ENCODE results near the gene RNF223. TPM values are rescaled to one million over a fixed set of nuclear protein-coding genes. Genes with fewer than 3 reads are reported as not detected.

The RNF223 gene
- 0.51 TPM in 1 of 2 replicates, not detected in the other for total RNA-seq

DNA sequence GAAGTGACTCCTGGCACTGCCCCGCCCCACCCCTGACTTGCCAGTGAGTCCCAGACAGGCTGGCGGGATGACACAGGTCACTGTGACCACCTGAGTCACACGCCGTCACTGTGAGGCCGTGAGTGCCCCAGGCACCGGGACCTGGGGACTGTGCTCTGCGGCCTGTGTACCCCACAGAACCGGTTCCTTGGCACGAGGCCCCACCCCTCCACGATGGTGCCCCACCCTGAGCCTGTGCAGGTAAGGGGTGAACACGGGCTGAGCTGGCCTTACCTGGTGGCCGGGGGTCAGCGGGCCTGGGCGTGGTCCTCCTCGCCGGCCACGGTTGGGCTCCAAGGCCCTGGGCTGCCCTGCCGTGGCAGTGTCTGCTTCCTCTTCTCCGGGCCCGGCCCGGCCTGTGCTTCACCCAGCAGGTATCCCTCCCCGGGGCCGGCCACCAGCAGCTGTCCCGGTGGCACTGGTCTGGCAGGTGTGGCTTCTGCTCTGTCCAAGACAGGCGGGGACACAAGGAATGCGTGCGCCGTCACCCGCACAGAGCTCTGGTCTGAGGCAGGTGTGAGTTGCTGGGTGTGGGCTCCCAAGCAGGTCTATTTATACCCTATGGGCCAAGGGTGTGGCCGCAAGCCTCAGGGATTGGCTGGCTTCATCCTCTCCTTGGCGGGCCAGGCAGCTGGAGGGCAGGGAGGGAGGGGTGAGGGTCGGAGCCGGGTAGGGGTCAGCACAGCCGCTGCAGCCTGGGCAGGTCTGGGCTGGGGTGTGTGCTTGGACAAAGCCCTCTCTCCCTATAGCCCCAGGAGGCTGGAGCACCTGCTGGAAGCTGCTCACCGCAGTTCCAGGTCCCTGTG lies at the start of gene RNF223:
Gene RNF223, minus strand, starts transcription at position 564 of the 845 bp plus-strand sequence. CDS start 1,740 bp downstream, outside the sequence.

DNA sequence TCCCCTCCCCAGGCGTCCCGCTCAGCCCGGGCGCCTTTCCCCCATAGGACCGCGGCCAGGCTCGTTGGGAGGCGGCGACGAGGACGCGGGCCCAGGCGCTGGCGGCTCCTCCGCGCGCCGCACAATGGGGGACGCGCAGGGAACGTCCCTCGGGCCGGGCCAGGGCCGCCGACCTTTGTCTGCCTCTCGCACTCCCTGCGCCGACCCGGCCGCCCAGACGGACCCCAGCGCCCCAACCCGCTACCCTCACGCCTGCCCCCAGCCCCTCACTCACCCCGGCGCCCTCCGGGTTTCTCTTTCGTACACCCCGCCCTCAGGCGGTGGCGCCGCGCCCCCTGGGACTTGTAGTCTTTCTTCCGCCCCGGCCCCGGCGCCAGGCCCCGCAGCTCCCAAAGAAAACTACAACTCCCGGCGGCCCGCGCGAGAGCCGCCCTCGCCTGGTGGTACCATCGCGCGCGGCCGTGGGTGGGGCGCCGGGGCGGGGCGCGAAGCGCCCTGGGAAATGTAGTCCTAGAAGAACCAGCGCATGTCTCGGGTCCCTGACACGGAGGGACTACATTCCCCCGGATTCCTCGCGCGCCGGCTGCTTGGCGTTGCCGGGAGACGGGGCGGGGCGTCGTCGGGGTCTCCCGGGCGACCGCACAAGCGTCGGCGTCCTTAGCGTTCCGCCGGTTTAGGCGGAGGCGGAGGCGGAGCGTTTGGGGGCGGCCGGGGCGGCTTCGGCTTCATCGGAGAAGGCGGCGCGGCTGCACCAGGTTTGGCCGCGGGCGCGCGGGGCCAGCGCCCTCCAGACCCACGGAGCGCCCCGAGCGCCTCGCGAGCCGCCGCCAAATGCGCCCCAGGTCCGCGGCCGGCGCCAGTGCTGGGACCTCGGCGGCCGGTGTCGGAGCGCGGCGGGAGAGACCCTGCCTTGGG lies 41.9 kb upstream of the RNF223 start, which contains the start of gene C1orf159:
Gene C1orf159, minus strand, starts transcription at position 304 of the 915 bp plus-strand sequence. CDS start 24,546 bp downstream, outside the sequence.

Other genes starting within 250 kb of the RNF223 start
- gene SAMD11, start 150.4 kb downstream of the RNF223 start, total RNA-seq: 3.4 and 58.4 TPM in 2 replicates
- 62.0 and 110 TPM in 2 replicates for gene NOC2L, start 115.0 kb downstream of the RNF223 start, total RNA-seq
- gene KLHL17, start 113.7 kb downstream of the RNF223 start, total RNA-seq: 12.5 and 14.7 TPM in 2 replicates
- 4.8 and 5.5 TPM in 2 replicates for gene PLEKHN1, start 107.8 kb downstream of the RNF223 start, total RNA-seq
- gene PERM1, start 92.2 kb downstream of the RNF223 start, total RNA-seq: not detected in 2 replicates
- 51.7 and 85.1 TPM in 2 replicates for gene HES4, start 74.2 kb downstream of the RNF223 start, total RNA-seq
- 48.7 and 68.0 TPM in 2 replicates for gene ISG15, start 60.8 kb downstream of the RNF223 start, total RNA-seq
- 391 and 723 TPM in 2 replicates for gene AGRN, start 54.2 kb downstream of the RNF223 start, total RNA-seq
- 15.5 and 25.9 TPM in 2 replicates for gene C1orf159, start 41.8 kb upstream of the RNF223 start, total RNA-seq
- gene TTLL10, start 99.6 kb upstream of the RNF223 start, total RNA-seq: not detected in 2 replicates
- 5.1 and 35.4 TPM in 2 replicates for gene TNFRSF18, start 132.3 kb upstream of the RNF223 start, total RNA-seq
- gene TNFRSF4, start 139.8 kb upstream of the RNF223 start, total RNA-seq: 1.8 and 3.4 TPM in 2 replicates
- gene SDF4, start 157.7 kb upstream of the RNF223 start, total RNA-seq: 154 and 222 TPM in 2 replicates
- 32.6 and 41.5 TPM in 2 replicates for gene B3GALT6, start 157.9 kb upstream of the RNF223 start, total RNA-seq
- 1.3 and 8.0 TPM in 2 replicates for gene C1QTNF12, start 172.4 kb upstream of the RNF223 start, total RNA-seq
- gene UBE2J2, start 199.5 kb upstream of the RNF223 start, total RNA-seq: 70.2 and 91.9 TPM in 2 replicates
- gene SCNN1D, start 206.1 kb upstream of the RNF223 start, total RNA-seq: 0.33 and 2.3 TPM in 2 replicates
- 33.6 and 49.2 TPM in 2 replicates for gene ACAP3, start 233.6 kb upstream of the RNF223 start, total RNA-seq
- gene PUSL1, start 234.3 kb upstream of the RNF223 start, total RNA-seq: 51.6 and 68.0 TPM in 2 replicates